SIG-M5 treated with dmso at 0.1 percent for 504 hours (cell line): ENCODE data around the gene PNPLA3.

Experiments
- DNase-seq: peaks from one replicate; lab custom pipeline; 2025; ENCODE audit not compliant: unreplicated experiment; lab: John Stamatoyannopoulos, UW

Gene PNPLA3

DNA sequence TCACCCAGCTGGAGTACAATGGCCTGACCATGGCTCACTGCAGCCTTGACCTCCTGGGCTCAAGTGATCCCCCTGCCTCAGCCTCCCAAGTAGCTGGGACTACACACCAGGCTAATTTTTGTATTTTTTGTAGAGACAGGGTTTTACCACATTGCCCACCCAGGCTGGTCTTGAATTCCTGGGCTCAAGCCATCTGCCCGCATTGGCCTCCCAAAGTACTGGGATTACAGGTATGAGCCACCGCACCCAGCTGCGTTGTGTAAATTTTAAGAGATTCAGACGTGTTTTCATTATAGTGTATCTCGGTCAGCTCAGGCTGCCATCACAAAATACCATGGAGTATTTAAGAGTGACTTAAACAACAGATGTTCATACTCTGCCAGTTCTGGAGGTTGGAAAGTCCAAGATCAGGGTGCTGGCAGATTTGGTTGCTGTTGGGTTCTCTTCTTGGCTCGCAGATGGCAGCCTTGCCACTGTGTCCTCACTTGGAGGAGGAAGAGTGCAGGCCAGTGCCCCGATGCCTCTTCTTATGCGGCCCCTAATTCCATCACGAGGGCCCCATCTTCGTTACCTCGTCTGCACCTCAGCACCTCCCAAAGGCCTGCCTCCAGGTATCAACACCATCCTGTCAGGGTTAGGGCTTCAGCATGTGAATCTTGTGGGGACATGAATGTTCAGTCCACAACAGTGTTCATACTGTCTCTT is 67.9 kb downstream of the PNPLA3 start:
- DNase-seq: no peak

GRCh38 chr22:43992331-43992821 is 68.8 kb downstream of the PNPLA3 start:
- no peak for DNase-seq

DNA sequence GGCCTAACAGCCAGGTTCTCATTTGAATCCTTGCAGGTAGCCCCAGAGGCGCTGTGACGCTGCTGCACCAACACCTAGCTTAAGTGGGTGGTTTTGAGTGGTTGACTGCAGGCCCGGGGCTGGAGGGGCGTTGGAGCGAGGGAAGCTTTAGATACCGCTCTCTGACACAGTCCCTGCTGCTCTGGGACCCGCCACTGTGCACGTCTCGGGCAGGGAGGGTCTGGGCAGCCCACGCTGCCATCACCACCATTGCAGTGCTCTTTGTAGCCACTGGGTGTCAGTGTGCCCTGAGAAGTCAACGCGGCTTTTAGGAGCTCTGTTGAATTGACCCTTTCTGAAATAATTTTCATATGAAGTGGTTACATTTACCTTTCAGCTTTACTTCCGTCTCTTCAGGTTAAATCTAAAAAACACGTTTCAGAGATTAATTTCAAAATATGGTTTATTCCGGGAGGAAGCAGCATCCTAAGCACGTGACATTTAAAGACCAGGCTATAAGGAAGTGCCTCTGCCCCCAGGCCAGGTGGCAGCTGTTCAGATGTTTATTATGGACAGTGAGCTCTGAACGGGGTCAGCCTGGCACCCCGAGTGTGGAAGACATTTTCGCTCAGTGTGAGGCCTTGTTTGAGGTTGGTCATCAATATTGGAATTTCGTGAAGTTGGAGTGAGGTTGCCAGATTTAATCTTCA is 69.6 kb downstream of the PNPLA3 start:
- peak; percentile 31 for DNase-seq

GRCh38 chr22:43994006-43994405 is 70.4 kb downstream of the PNPLA3 start:
- no peak for DNase-seq

GRCh38 chr22:43994416-43994815 is 70.8 kb downstream of the PNPLA3 start:
- DNase-seq: no peak

DNA sequence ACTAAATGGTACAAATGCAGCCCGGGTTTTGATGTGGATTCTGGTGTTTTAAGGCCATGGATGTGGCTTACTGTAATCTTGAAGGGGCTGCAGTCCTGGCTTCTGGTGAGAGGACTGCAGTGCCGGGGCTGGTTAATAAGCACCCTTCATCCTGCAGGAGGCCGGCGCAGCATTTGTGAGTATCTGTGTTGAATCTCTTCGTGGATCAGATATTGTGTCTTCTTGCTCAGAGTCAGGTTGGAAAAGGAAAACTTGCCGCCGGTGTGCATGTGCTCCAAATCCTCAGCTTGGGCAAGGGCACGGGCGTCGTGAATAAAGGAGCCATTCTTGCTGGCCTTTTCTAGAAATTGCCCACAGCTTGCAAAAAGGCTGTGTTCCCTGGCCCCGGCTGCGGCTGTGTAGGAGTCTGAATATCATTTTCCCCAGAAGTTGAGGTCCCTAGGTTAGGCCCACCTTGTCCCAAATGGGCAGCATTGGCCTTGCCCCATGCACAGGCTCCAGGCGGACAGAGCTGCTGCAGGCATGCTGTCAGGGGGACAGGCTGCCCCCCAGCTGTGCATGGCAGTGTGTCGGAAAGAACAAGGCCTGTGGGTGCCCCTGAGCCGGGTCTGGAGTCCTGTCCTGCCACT is 71.6 kb downstream of the PNPLA3 start:
- no peak for DNase-seq

DNA sequence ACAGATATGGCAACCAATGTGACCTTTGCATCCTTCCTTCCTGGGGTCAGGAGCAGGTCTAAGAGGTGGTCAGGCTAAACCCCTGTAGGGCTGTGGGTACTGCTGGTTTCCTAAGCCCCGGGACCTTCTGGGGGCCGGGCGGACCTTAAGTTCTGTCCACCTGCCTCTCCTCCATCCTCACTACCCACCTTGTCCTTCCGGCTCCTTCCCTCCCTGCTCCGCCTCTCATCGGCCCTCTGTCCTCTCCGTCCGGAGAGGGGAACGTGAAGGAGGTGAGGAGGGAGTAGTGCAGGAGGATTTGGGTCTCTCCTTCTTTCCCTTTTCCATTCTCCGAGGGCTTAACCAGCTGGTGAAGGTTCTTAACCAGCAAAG is 72.2 kb downstream of the PNPLA3 start:
- no peak for DNase-seq

GRCh38 chr22:43996170-43996980 is 72.8 kb downstream of the PNPLA3 start:
- DNase-seq: no peak

DNA sequence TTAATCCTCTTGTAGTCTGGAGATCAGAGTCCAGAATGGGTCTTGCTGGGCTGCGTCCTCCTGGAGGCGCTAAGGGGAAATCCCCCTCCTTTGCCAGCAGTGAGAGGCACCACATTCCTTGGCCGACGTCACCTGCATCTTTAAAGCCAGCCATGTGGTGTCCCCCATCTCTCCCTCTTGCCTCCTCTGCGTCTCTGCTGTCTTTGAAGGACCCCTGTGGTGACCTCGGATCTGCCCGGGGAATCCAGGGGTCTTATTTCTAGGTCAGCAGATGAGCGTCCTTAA is 73.3 kb downstream of the PNPLA3 start:
- DNase-seq: no peak
